HEK293 (cell line): Measurements from ENCODE around the gene SIRPA.

Source experiments
- CTCF ChIA-PET: fragments of 350-600 bp; formaldehyde crosslinking; extraction: SDS; loops from one replicate; lab custom pipeline; 2021; ENCODE audit warnings: antibody characterized with exemption; lab: Yijun Ruan, JAX
- POLR2A ChIA-PET: fragments of 300-600 bp; formaldehyde crosslinking; extraction: SDS; loops from one replicate; lab custom pipeline; 2020; ENCODE audit warnings: antibody characterized with exemption, inconsistent platforms; lab: Yijun Ruan, JAX
- H3K27ac ChIP-seq: fragments of 200-500 bp; sonication (Bioruptor generic); 2 replicates; pipeline ENCODE4 v1.5.1; 2014; ENCODE audit warnings: low read depth, low read length, control low read depth, inconsistent platforms; ENCODE audit errors: extremely low read depth
- H3K36me3 ChIP-seq, 2 experiments: fragments of 200-500 bp in 1 of 2; sonication (Bioruptor generic) in 1 of 2; 1 replicate in 1 of 2; 2 replicates in 1 of 2; pipeline ENCODE4 v1.5.1; 2014 to 2017; ENCODE audit warnings: inconsistent platforms in 2 of 2, low read length in 2 of 2; ENCODE audit not compliant: control insufficient read depth in 2 of 2, insufficient read depth in 1 of 2
- H3K4me1 ChIP-seq: fragments of 200-500 bp; sonication (Bioruptor generic); 2 replicates; pipeline ENCODE4 v1.5.1; 2014; ENCODE audit warnings: mild to moderate bottlenecking, low read length, inconsistent platforms; ENCODE audit not compliant: control insufficient read depth, insufficient read depth
- H3K4me3 ChIP-seq: 2 replicates; pipeline ENCODE4 v1.5.1; 2011; ENCODE audit warnings: low read depth, mild to moderate bottlenecking, control low read depth, low read length, moderate library complexity
- H3K9me3 ChIP-seq: fragments of 200-500 bp; sonication (Bioruptor generic); 2 replicates; pipeline ENCODE4 v1.5.1; 2014; ENCODE audit warnings: low read depth, low read length, inconsistent platforms; ENCODE audit not compliant: control insufficient read depth, insufficient read depth
- GLIS1 ChIP-seq: fragments of 450-650 bp; formaldehyde crosslinking; IDR thresholded peaks from 2 replicates; pipeline ENCODE4 v1.5.1; 2016; ENCODE audit warnings: missing biosample characterization, missing genetic modification characterization
- HIC1 ChIP-seq: fragments of 450-650 bp; formaldehyde crosslinking; IDR thresholded peaks from 2 replicates; pipeline ENCODE4 v1.5.1; 2016; ENCODE audit warnings: missing biosample characterization, missing genetic modification characterization
- KLF1 ChIP-seq: fragments of 450-650 bp; formaldehyde crosslinking; IDR thresholded peaks from 2 replicates; pipeline ENCODE4 v1.5.1; 2016; ENCODE audit warnings: missing biosample characterization, missing genetic modification characterization
- KLF17 ChIP-seq: fragments of 450-650 bp; formaldehyde crosslinking; IDR thresholded peaks from 2 replicates; pipeline ENCODE4 v1.5.1; 2016; ENCODE audit warnings: missing biosample characterization, missing genetic modification characterization
- SP7 ChIP-seq: fragments of 450-650 bp; formaldehyde crosslinking; IDR thresholded peaks from 2 replicates; pipeline ENCODE4 v1.5.1; 2016; ENCODE audit warnings: missing biosample characterization, missing genetic modification characterization
- ZBTB44 ChIP-seq: fragments of 450-650 bp; IDR thresholded peaks from 2 replicates; pipeline ENCODE4 v1.5.1; 2018; ENCODE audit warnings: missing biosample characterization, mild to moderate bottlenecking, missing genetic modification characterization
- ZFHX2 ChIP-seq: fragments of 450-650 bp; formaldehyde crosslinking; conservative IDR thresholded peaks from 2 replicates; pipeline ENCODE4 v1.5.1; 2016; ENCODE audit warnings: missing biosample characterization, missing genetic modification characterization
- ZIC2 ChIP-seq: fragments of 450-650 bp; formaldehyde crosslinking; IDR thresholded peaks from 2 replicates; pipeline ENCODE4 v1.5.1; 2016; ENCODE audit warnings: missing biosample characterization, missing genetic modification characterization
- ZNF114 ChIP-seq: fragments of 450-650 bp; formaldehyde crosslinking; IDR thresholded peaks from 2 replicates; pipeline ENCODE4 v1.5.0; 2017; ENCODE audit warnings: missing biosample characterization, missing genetic modification characterization
- ZNF146 ChIP-seq: fragments of 450-650 bp; formaldehyde crosslinking; IDR thresholded peaks from 2 replicates; pipeline ENCODE4 v1.5.1; 2016; ENCODE audit warnings: missing biosample characterization, missing genetic modification characterization
- ZNF280D ChIP-seq: fragments of 450-650 bp; formaldehyde crosslinking; IDR thresholded peaks from 2 replicates; pipeline ENCODE4 v1.5.1; 2016; ENCODE audit warnings: missing biosample characterization, missing genetic modification characterization
- ZNF398 ChIP-seq: fragments of 450-650 bp; formaldehyde crosslinking; IDR thresholded peaks from 2 replicates; pipeline ENCODE4 v1.5.1; 2017; ENCODE audit warnings: missing biosample characterization, missing genetic modification characterization
- ZNF426 ChIP-seq: fragments of 450-650 bp; formaldehyde crosslinking; IDR thresholded peaks from 2 replicates; pipeline ENCODE4 v1.5.1; 2017; ENCODE audit warnings: missing biosample characterization, missing genetic modification characterization, mild to moderate bottlenecking, inconsistent platforms, moderate library complexity
- ZNF433 ChIP-seq: fragments of 450-650 bp; formaldehyde crosslinking; IDR thresholded peaks from 2 replicates; pipeline ENCODE4 v1.5.1; 2016; ENCODE audit warnings: missing biosample characterization, missing genetic modification characterization, low read depth
- ZNF521 ChIP-seq: fragments of 450-650 bp; formaldehyde crosslinking; IDR thresholded peaks from 2 replicates; pipeline ENCODE4 v1.5.1; 2017; ENCODE audit warnings: missing biosample characterization, mild to moderate bottlenecking, missing genetic modification characterization
- ZNF561 ChIP-seq: fragments of 450-650 bp; IDR thresholded peaks from 2 replicates; pipeline ENCODE4 v1.5.1; 2018; ENCODE audit warnings: missing biosample characterization, missing genetic modification characterization, borderline replicate concordance
- ZNF624 ChIP-seq: fragments of 450-650 bp; formaldehyde crosslinking; IDR thresholded peaks from 2 replicates; pipeline ENCODE4 v1.5.1; 2017; ENCODE audit warnings: missing biosample characterization, missing genetic modification characterization
- ZNF830 ChIP-seq: fragments of 450-650 bp; IDR thresholded peaks from 2 replicates; pipeline ENCODE4 v1.5.0; 2018; ENCODE audit warnings: missing biosample characterization, missing genetic modification characterization, low read depth, mild to moderate bottlenecking, moderate library complexity
- ZSCAN23 ChIP-seq: fragments of 450-650 bp; formaldehyde crosslinking; IDR thresholded peaks from 2 replicates; pipeline ENCODE4 v1.5.1; 2016; ENCODE audit warnings: missing biosample characterization, missing genetic modification characterization
- TF ChIP-seq, protein P1 (sequence below): fragments of 450-650 bp; formaldehyde crosslinking; IDR thresholded peaks from 2 replicates; pipeline ENCODE4 v1.5.1; 2016; ENCODE audit warnings: missing biosample characterization, missing genetic modification characterization, borderline replicate concordance

The SIRPA gene

GRCh38 chr20:1911536-1911935 lies 16.3 kb downstream of the SIRPA start (continued):
- no peak for TF ChIP-seq HIC1 (tag by site-specific recombination)
- TF ChIP-seq GLIS1 (tag by site-specific recombination), result no peak
- no peak for TF ChIP-seq ZSCAN23 (tag by site-specific recombination)
- TF ChIP-seq ZNF561 (tag by site-specific recombination), result no peak
- TF ChIP-seq ZNF624 (tag by site-specific recombination), result no peak
- TF ChIP-seq ZNF426 (tag by site-specific recombination), result no peak
- TF ChIP-seq ZNF146 (tag by site-specific recombination), result no peak
- TF ChIP-seq ZFHX2 (tag by site-specific recombination), result no peak
- TF ChIP-seq, protein P1, sequence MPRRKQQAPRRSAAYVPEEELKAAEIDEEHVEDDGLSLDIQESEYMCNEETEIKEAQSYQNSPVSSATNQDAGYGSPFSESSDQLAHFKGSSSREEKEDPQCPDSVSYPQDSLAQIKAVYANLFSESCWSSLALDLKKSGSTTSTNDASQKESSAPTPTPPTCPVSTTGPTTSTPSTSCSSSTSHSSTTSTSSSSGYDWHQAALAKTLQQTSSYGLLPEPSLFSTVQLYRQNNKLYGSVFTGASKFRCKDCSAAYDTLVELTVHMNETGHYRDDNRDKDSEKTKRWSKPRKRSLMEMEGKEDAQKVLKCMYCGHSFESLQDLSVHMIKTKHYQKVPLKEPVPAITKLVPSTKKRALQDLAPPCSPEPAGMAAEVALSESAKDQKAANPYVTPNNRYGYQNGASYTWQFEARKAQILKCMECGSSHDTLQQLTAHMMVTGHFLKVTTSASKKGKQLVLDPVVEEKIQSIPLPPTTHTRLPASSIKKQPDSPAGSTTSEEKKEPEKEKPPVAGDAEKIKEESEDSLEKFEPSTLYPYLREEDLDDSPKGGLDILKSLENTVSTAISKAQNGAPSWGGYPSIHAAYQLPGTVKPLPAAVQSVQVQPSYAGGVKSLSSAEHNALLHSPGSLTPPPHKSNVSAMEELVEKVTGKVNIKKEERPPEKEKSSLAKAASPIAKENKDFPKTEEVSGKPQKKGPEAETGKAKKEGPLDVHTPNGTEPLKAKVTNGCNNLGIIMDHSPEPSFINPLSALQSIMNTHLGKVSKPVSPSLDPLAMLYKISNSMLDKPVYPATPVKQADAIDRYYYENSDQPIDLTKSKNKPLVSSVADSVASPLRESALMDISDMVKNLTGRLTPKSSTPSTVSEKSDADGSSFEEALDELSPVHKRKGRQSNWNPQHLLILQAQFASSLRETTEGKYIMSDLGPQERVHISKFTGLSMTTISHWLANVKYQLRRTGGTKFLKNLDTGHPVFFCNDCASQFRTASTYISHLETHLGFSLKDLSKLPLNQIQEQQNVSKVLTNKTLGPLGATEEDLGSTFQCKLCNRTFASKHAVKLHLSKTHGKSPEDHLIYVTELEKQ (tag by site-specific recombination), result no peak
- no peak for TF ChIP-seq ZNF433 (tag by site-specific recombination)
- no peak for TF ChIP-seq ZIC2

DNA sequence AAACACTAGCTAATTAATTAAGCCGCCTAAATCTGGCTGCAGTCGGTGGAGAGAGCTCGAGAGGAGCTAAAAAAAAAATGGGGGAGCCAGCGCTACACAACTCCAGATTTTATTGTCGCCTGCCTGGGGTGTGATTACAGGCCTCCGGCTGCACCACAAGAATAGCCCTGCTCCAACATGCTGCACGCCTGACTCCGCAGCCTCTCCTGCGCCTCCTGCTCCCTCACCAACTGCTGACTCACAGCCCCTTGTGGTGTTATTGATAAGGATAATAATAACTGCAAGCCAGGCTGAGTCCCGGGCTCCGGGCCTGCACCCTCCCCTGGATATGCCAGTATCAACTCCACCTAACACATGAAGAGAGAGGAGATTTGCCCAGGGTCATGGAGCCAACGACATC lies 16.8 kb downstream of the SIRPA start:
- Histone ChIP-seq H3K9me3 (no peaks in the 10 kb centered on the region), H3K4me1 (no peaks in the 10 kb centered on the region), H3K36me3 (peaks cover 0 to 17% of the 10 kb centered on the region in 2 experiments; a peak in 1 of 3 replicates), H3K27ac (no peak overlapping the region), H3K4me3 (no peak overlapping the region)
- ChIA-PET POLR2A (no interaction called here), CTCF (interaction anchor here (0.5 to 0.6 kb wide), 2 partner anchors 11 to 261 kb away, joined by 3 read pairs; no protein-coding TSS in a partner anchor)
- TF ChIP-seq ZNF830 (tag by site-specific recombination), result no peak
- no peak for TF ChIP-seq KLF1
- TF ChIP-seq KLF17 (tag by site-specific recombination), result no peak
- TF ChIP-seq SP7 (tag by site-specific recombination), result no peak

GRCh38 chr20:1912646-1913045 lies 17.4 kb downstream of the SIRPA start:
- CTCF ChIA-PET, result no interaction called here
- POLR2A ChIA-PET, result no interaction called here
- Histone ChIP-seq H3K4me3 (no peak overlapping the region), H3K27ac (no peak overlapping the region), H3K4me1 (no peaks in the 10 kb centered on the region), H3K36me3 (peaks cover 0 to 23% of the 10 kb centered on the region in 2 experiments; a peak in 1 of 3 replicates), H3K9me3 (no peaks in the 10 kb centered on the region)
- no peak for TF ChIP-seq ZNF521 (tag by site-specific recombination)
- no peak for TF ChIP-seq ZNF114 (tag by site-specific recombination)
- no peak for TF ChIP-seq ZNF280D (tag by site-specific recombination)
- TF ChIP-seq ZNF398 (tag by site-specific recombination), result no peak
- no peak for TF ChIP-seq ZBTB44 (tag by site-specific recombination)
